GM21528 (cell line): ENCODE data around the gene RPS6KA3.
A peak's percentile ranks its signal among the peaks of the same experiment; 100 is the strongest.

Source experiments
- ATAC-seq: cut with Tn5 transposase; IDR thresholded peaks from one replicate; pipeline ENCODE4 v1.9.1; 2021; ENCODE audit warnings: mild to moderate bottlenecking, moderate library complexity; ENCODE audit not compliant: unreplicated experiment, low FRiP score

RPS6KA3 gene

DNA sequence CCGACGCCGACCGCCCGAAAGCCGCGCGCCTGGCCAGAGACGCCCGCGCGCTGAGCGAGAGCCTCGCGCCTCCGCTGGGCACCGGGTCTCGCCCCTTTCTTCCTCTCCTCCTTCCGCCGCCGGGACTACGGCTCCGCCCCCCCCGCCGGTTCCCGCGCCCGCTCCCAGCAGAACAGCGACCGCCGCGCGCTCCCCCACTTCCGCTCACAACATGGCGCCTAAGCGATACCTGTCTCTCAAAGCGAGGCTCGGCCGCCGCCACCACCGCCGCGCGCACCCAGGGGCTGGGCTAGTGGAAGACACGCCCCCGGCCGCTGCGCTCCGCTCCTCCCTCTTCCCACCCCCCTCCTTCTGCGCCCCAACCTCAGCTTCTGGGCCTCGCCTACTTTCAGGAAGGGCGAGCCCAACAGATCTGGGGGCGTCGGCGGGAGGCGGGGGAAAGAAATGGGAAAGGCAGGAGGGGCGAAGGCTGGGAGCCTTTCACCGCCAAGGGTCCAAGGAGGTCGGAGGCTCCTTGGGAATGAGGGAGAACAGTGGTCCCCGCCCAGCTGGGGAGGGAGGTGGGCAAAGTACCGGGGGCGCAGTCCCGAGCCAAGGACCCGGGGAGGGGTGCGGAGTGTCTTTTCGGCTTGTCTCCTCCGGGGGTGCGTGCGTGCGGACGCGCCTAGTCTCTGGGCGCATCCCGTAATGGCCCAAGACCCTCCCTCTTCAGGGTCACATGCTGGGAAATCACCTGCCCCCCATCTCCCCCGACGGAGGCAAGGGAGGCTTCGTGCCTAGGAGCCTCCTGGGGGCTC lies at the start of gene RPS6KA3:
RPS6KA3 (minus strand) TSS at position 100 of the 797 bp plus-strand sequence. CDS start 277 bp downstream, outside the sequence.
- ATAC-seq = peak; percentile 83

DNA sequence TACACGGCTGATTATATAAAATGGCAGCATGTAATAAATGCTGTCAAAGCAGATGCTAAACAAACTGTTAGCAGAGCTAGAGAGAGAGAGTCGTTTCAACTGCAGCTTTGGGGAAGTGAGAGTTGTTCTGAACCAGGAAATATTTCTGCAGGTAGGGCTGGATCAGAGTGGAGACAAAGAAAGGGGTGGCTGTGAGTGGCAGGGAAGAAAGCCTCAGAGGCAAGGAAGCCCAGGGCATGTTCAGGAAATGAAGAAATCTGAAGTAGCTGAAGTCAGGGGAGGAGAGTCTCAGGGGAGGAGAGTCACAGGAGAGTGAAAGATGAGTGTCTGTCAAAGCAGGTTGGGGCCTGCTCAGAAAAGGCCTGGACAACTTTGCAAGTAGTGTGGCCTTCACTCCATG lies 48.4 kb upstream of the RPS6KA3 start:
- ATAC-seq = peak; percentile 76

GRCh38 chrX:20313899-20314298 lies 47.2 kb upstream of the RPS6KA3 start:
- no peak for ATAC-seq

GRCh38 chrX:20312018-20312417 lies 45.3 kb upstream of the RPS6KA3 start:
- ATAC-seq = no peak

- ATAC-seq = no peak
Observed at GRCh38 chrX:20311505-20311904, 44.8 kb upstream of the RPS6KA3 start.

DNA sequence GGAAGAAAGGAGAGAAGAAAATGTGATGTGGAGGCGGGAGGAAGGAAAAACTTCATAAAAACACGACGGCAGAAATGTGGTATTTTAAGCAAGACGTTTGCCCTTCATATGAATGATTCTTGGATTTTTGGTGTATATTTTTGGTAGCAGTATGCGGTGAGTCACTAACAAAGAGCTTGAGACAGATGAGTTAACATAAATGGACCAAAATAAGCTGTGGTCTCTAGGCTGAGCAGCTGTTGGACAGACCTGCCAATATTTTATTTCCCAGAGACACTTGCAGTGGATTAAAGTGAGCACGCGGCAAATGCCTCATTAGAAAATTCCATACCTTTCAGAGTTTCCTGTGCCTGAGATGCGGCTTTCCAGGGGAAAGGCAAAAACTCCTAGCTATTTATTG lies 43.1 kb upstream of the RPS6KA3 start:
- ATAC-seq = no peak

DNA sequence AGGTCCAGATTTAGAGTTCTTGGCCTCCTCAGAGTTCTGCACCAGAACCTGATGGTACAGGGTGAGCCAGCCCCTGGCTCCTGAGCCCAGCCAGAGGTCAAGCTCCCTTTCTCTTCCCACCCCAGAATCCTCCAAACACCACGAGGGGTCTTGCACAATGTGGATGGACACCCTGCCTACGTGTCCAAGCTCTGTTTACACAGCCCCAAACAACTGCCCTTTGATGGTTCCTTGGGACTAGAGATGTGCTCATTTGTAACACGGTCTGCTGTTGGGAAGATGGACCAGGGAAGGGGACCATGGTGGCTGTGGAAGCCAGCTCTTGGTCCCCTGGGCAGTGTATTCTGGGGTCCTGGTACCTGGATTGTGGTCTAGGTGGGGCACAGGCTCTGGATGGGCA lies 40.0 kb upstream of the RPS6KA3 start:
- ATAC-seq = no peak

DNA sequence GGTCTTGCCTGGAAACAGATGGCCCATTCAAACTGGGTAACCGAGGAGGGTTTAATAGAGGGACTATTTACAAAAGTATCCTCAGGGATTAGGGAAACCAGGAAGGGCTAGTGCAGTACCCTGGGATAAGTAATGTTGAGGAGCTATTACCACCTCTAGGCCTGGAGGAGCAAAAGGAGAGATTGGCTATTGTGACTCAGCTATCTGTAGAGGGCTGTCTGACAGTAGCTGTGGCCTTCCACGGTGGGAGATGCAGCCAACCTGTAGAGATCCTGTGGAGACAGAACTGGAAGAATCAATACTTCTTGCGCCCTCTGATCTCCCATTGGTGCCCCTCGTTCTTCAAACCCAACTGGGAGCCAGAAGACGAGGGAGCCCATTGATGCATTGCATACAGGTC lies 34.1 kb upstream of the RPS6KA3 start:
- no peak for ATAC-seq

GRCh38 chrX:20294957-20295356 lies 28.2 kb upstream of the RPS6KA3 start:
- no peak for ATAC-seq

DNA sequence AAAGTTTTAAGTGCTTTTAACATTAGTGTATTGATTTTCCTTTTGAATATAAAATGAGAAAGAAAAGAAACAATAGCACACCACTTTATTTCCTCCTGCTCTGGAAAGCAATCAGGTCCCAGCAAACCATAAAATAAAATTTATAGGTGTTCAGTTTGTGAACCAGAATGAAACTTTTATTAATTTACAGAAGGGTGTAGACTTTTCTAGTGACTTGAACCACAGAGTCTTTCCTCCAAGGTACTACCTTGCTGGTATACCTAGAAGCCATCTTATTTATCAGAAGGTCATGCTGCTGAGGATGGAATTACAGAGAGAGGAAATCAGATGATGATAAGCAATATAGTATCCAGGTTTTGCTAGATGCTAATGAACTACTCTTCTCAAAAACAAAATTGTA lies 27.6 kb upstream of the RPS6KA3 start:
- ATAC-seq = no peak

DNA sequence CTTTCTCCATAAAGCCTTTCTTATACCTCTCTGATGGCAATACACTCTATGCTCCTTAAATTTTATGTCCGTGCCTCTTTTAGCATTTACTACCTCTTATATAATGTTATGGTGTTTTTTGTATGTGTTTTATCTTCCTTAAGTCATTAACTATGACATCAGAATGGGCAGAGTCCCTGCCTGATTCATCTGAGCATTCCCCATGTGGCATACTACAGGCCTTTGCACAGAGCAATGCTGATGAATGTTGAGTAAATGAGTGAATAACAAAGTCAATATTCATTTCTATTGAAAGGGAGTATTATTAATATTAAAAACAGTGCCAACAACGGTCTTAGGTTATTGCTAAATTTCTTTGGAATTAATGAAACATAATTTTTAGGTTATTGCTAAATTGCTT lies 18.8 kb upstream of the RPS6KA3 start:
- no peak for ATAC-seq

DNA sequence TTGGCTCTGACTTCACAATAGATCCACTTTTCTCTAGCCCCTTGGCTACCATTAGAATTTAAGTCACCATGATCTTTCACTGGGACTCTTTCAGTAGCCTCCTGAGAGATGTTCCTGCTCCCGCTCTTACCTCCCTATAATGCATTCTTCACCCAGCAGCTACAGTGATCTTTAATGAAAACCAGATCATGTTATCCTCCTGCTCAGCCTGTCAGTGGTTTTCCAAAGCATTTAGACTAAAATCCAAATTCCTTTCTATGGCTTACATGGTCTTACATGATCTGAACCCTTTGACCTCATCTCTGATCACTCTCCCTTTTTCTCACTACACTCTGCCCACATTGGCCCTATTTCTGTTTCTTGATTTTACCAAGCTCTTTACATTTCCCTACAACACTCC lies 18.3 kb upstream of the RPS6KA3 start:
- ATAC-seq = no peak

GRCh38 chrX:20284444-20284843 lies 17.7 kb upstream of the RPS6KA3 start:
- ATAC-seq = no peak

DNA sequence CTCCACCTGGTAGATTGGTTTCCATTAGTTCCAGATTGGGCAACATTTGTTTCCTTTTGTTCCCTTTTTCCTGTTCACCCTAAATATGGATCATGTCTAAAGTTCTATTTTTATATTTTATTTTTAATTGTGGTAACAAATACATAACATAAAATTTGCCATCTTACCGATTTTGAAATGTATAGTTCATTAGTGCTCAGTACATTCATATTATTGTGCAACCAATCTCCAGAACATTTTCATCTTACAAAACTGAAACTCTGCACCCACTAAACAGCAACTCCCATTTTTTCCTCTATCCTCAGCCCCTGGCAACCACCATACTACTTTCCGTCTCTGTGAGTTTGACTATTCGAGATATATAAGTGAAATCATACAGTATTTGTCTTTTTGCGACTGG lies 14.2 kb upstream of the RPS6KA3 start:
- no peak for ATAC-seq

GRCh38 chrX:20274121-20274520 lies 7.4 kb upstream of the RPS6KA3 start:
- no peak for ATAC-seq

DNA sequence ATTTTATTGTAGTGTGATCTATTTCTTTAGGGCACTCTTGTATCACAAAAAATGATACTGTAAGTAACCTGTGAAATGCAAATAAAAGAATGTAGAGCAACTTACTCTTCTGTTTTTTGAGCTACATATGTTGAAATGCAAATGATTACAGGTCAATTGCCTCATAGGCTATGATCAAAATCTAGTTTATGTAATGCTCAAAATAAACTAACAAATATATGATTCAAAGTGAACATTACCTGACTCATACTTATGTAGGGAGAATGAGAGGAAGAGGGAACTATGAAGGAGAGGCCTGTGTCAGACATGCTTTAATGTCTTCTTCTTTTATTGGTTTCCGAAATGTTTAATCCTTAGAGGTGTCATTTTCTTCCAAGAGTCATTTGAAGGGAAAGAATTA lies 5.0 kb upstream of the RPS6KA3 start:
- no peak for ATAC-seq

GRCh38 chrX:20271186-20271585 lies 4.5 kb upstream of the RPS6KA3 start:
- no peak for ATAC-seq

- no peak for ATAC-seq
Observed at GRCh38 chrX:20270562-20270890, 3.8 kb upstream of the RPS6KA3 start.

GRCh38 chrX:20269848-20270561 lies 3.3 kb upstream of the RPS6KA3 start:
- ATAC-seq = no peak

DNA sequence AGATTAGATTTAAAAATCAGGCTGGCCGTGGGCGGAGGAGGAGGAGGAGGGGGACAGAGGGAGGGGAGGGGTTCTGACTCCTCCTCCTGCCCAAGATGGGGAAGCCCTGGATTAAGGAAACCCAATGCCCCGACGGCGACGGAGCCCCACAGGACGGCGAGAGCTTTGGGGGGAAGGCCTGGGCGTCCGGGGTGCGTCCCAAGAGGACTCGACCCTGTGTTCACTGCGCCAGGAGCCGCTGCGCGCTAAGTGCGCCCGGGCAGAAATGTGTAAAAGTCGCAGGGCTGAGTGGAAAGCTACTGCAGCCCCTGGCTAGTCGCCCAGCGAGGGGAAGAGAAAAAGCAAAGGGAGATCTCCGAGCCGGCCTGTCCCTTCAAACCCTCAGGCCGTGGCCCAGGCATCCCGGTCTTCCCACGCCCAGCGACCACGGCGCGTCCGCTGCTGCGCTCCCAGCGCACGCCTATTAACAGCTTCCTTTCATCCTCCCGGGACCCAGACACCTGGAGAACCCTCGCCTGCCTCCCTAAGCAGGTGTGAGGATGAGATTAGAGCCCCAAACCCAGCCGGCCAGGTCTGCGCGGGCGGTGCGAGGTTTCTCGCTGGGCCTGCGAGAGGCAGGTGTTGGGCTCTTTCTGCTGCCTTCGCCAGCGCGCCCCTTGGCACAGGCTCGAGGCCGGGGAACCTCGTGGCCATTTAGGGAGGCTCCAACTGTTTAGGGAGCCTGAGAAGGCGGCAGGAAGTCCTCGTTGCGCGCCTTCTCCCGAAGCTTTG lies 1.4 kb upstream of the RPS6KA3 start:
- ATAC-seq = no peak

GRCh38 chrX:20267607-20267930 lies 860 bp upstream of the RPS6KA3 start:
- ATAC-seq = no peak
